Measurements from ENCODE around the gene KRTAP12-2. TPM values are rescaled to one million over a fixed set of nuclear protein-coding genes. Genes with fewer than 3 reads are reported as not detected.
"Not testable (repeated sequence)": the region's sequence is repeated elsewhere in the genome, so short reads cannot be mapped to it uniquely, and the experiment has no call there.

Gene KRTAP12-2
- total RNA-seq, 1 donor from 2014 or later = not detected

- Mint-ChIP-seq H3K9me3 (no peaks in the 10 kb centered on the region), H3K4me3 (no peak overlapping the region), H3K4me1 (ENCODE audit: unreplicated experiment) (peaks cover 18% of the 10 kb centered on the region), H3K27me3 (peaks cover 65% of the 10 kb centered on the region), H3K27ac (no peak overlapping the region), H3K36me3 (no peaks in the 10 kb centered on the region)
- no peak for TF ChIP-seq CTCF (conservative IDR thresholded peaks at IDR 0.05)
- no peak for DNase-seq (ENCODE audit: extremely low spot score, unreplicated experiment)
Measured at GRCh38 chr21:44686000-44686781, 19.5 kb upstream of the KRTAP12-2 start.

- H3K4me1 Mint-ChIP-seq (ENCODE audit: unreplicated experiment) = peaks cover 18% of the 10 kb centered on the region
- peaks cover 62% of the 10 kb centered on the region for H3K27me3 Mint-ChIP-seq
- not testable (repeated sequence) for H3K36me3 Mint-ChIP-seq; H3K9me3 Mint-ChIP-seq; H3K4me3 Mint-ChIP-seq; H3K27ac Mint-ChIP-seq; DNase-seq (ENCODE audit: extremely low spot score, unreplicated experiment)
Measured at GRCh38 chr21:44685050-44685449, 18.3 kb upstream of the KRTAP12-2 start.

GRCh38 chr21:44684483-44684882 lies 17.8 kb upstream of the KRTAP12-2 start:
- Mint-ChIP-seq H3K4me1 (ENCODE audit: unreplicated experiment) (peaks cover 18% of the 10 kb centered on the region), H3K27ac (no peak overlapping the region), H3K36me3 (no peaks in the 10 kb centered on the region), H3K27me3 (peaks cover 62% of the 10 kb centered on the region), H3K9me3 (no peaks in the 10 kb centered on the region), H3K4me3 (no peak overlapping the region)
- no peak for TF ChIP-seq CTCF (conservative IDR thresholded peaks at IDR 0.05)
- DNase-seq (ENCODE audit: extremely low spot score, unreplicated experiment) = no peak

GRCh38 chr21:44684077-44684476 lies 17.4 kb upstream of the KRTAP12-2 start:
- H3K27ac Mint-ChIP-seq = no peak overlapping the region
- H3K9me3 Mint-ChIP-seq = no peaks in the 10 kb centered on the region
- TF ChIP-seq CTCF (conservative IDR thresholded peaks at IDR 0.05) = no peak
- H3K27me3 Mint-ChIP-seq = peaks cover 62% of the 10 kb centered on the region
- H3K36me3 Mint-ChIP-seq = no peaks in the 10 kb centered on the region
- DNase-seq (ENCODE audit: extremely low spot score, unreplicated experiment) = no peak
- H3K4me1 Mint-ChIP-seq (ENCODE audit: unreplicated experiment) = peaks cover 18% of the 10 kb centered on the region
- H3K4me3 Mint-ChIP-seq = no peak overlapping the region

- Mint-ChIP-seq H3K4me1 (ENCODE audit: unreplicated experiment) (peaks cover 13% of the 10 kb centered on the region), H3K27ac (no peak overlapping the region), H3K4me3 (no peak overlapping the region), H3K9me3 (no peaks in the 10 kb centered on the region), H3K27me3 (peaks cover 56% of the 10 kb centered on the region), H3K36me3 (no peaks in the 10 kb centered on the region)
- no peak for TF ChIP-seq CTCF (conservative IDR thresholded peaks at IDR 0.05)
- DNase-seq (ENCODE audit: extremely low spot score, unreplicated experiment) = no peak
Measured at GRCh38 chr21:44682580-44683151, 15.9 kb upstream of the KRTAP12-2 start.

GRCh38 chr21:44681861-44682579 lies 15.3 kb upstream of the KRTAP12-2 start, which contains the start of gene KRTAP12-1:
KRTAP12-1 (minus strand) TSS chr21:44682163; CDS start chr21:44682123, 40 bp downstream.
- no peak for TF ChIP-seq CTCF (conservative IDR thresholded peaks at IDR 0.05)
- H3K27ac Mint-ChIP-seq = no peak within 1 kb of the TSS
- DNase-seq (ENCODE audit: extremely low spot score, unreplicated experiment) = no peak
- H3K27me3 Mint-ChIP-seq = peaks cover 54% of the 10 kb centered on the region
- peaks cover 7% of the 10 kb centered on the region for H3K4me1 Mint-ChIP-seq (ENCODE audit: unreplicated experiment)
- H3K9me3 Mint-ChIP-seq = no peaks in the 10 kb centered on the region
- no peak within 1 kb of the TSS for H3K4me3 Mint-ChIP-seq
- H3K36me3 Mint-ChIP-seq = no peaks in the 10 kb centered on the region
